OCI-LY1 (cell line): ENCODE data around the gene TRIP13.

Source experiments
- H2AFZ ChIP-seq: fragments of 200-600 bp; sonication (generic), shearing (Covaris generic); 2 replicates; pipeline ENCODE4 v1.6.0; 2014; ENCODE audit warnings: antibody characterized with exemption, mild to moderate bottlenecking, low read length
- H3F3A ChIP-seq: fragments of 200-600 bp; sonication (generic), shearing (Covaris generic); 2 replicates; pipeline ENCODE4 v1.6.0; 2014; ENCODE audit warnings: mild to moderate bottlenecking, antibody characterized with exemption, low read length, moderate library complexity; ENCODE audit not compliant: insufficient read depth
- H3K27ac ChIP-seq: fragments of 200-600 bp; sonication (generic); 2 replicates; pipeline ENCODE4 v1.5.1; 2014; ENCODE audit warnings: low read length, mixed run types, mild to moderate bottlenecking, low read depth; ENCODE audit not compliant: poor library complexity, severe bottlenecking
- H3K27me3 ChIP-seq: fragments of 200-600 bp; sonication (generic); 2 replicates; pipeline ENCODE4 v1.6.0; 2014; ENCODE audit warnings: antibody characterized with exemption, mild to moderate bottlenecking, low read length, moderate library complexity; ENCODE audit not compliant: insufficient read depth
- H3K36me3 ChIP-seq: fragments of 200-600 bp; sonication (generic); 2 replicates; pipeline ENCODE4 v1.6.1; 2014; ENCODE audit warnings: mild to moderate bottlenecking, antibody characterized with exemption, low read length, moderate library complexity, mixed read lengths; ENCODE audit not compliant: insufficient read depth
- H3K4me1 ChIP-seq: fragments of 200-600 bp; sonication (generic); 2 replicates; pipeline ENCODE4 v1.5.1; 2014; ENCODE audit warnings: mild to moderate bottlenecking, low read length, moderate library complexity; ENCODE audit not compliant: insufficient read depth, severe bottlenecking
- H3K4me2 ChIP-seq: fragments of 200-600 bp; sonication (generic), shearing (Covaris generic); 2 replicates; pipeline ENCODE4 v1.6.1; 2014; ENCODE audit warnings: low read length
- H3K4me3 ChIP-seq: fragments of 200-600 bp; sonication (generic); 2 replicates; pipeline ENCODE4 v1.5.1; 2014; ENCODE audit warnings: low read length, low read depth, mild to moderate bottlenecking, mixed read lengths; ENCODE audit not compliant: poor library complexity, severe bottlenecking
- H3K79me2 ChIP-seq: fragments of 200-600 bp; shearing (Covaris generic); 2 replicates; pipeline ENCODE4 v1.6.1; 2016; ENCODE audit warnings: mixed run types, low read length, mixed read lengths; ENCODE audit not compliant: insufficient read depth
- H3K9ac ChIP-seq: fragments of 200-600 bp; sonication (generic), shearing (Covaris generic); 2 replicates; pipeline ENCODE4 v1.6.1; 2014; ENCODE audit warnings: mild to moderate bottlenecking, low read length, mixed read lengths
- H3K9me2 ChIP-seq: fragments of 200-600 bp; sonication (generic), shearing (Covaris generic); 2 replicates; pipeline ENCODE4 v1.6.1; 2014; ENCODE audit warnings: low read depth, mild to moderate bottlenecking, low read length, mixed read lengths
- H3K9me3 ChIP-seq: fragments of 200-600 bp; shearing (Covaris generic); 2 replicates; pipeline ENCODE4 v1.6.1; 2014; ENCODE audit warnings: low read length, mixed read lengths
- H4K20me1 ChIP-seq: fragments of 200-600 bp; sonication (generic), shearing (Covaris generic); 2 replicates; pipeline ENCODE4 v1.6.0; 2016; ENCODE audit warnings: mild to moderate bottlenecking, low read length; ENCODE audit not compliant: insufficient read depth
- EZH2 ChIP-seq: fragments of 200-600 bp; sonication (generic), shearing (Covaris generic); IDR thresholded peaks from 2 replicates; pipeline ENCODE4 v1.8.0; 2017; ENCODE audit warnings: borderline replicate concordance, mixed run types, mild to moderate bottlenecking, antibody characterized with exemption, low read length, moderate library complexity, mixed read lengths
- TF ChIP-seq, protein P1 (sequence below): fragments of 200-600 bp; sonication (generic), shearing (Covaris generic); IDR thresholded peaks from 2 replicates; pipeline ENCODE4 v1.5.1; 2017; ENCODE audit warnings: mild to moderate bottlenecking, antibody characterized with exemption, low read length, moderate library complexity, mixed read lengths

TRIP13 gene

DNA sequence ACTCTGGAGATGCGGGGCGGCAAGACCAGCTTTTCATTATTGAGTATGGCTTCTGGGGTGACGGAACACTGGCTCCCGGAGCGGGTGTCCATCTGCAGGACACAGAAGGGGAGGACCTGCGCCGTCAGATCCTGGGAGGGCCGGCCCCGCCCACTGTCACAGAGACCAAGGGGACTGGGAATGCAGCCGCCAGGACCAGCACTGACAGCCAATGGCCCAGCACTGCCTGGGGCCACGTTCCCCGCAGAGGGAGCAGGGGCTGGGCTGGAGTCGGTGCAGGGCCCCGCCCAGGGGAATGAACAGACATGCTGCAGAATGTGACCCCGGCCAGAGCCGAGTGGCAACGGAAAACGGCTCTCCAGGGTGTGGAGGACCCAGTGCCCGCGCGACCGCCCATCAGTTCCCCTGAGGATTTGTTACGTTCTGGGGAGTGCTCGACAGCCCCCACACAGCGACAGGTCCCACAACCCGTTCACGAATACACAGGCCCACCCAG, 42.1 kb upstream of the TRIP13 start, which contains the start of gene ZDHHC11:
TSS of gene ZDHHC11 (minus strand) at position 476 of the 496 bp plus-strand sequence. CDS start at position 92, 384 bp downstream.
- no peak within 1 kb of the TSS for H3K4me3 ChIP-seq
- H4K20me1 ChIP-seq = no peaks in the 10 kb centered on the region
- no peaks in the 10 kb centered on the region for H3F3A ChIP-seq
- no peak within 1 kb of the TSS for H3K9ac ChIP-seq
- no peak within 1 kb of the TSS for H3K27ac ChIP-seq
- H3K9me2 ChIP-seq = no peaks in the 10 kb centered on the region
- H3K79me2 ChIP-seq = no peaks in the 10 kb centered on the region
- no peaks in the 10 kb centered on the region for H3K36me3 ChIP-seq
- H2AFZ ChIP-seq = no peak within 1 kb of the TSS
- H3K9me3 ChIP-seq = no peaks in the 10 kb centered on the region
- H3K27me3 ChIP-seq = no peaks in the 10 kb centered on the region
- H3K4me1 ChIP-seq = no peaks in the 10 kb centered on the region
- TF ChIP-seq, protein P1, sequence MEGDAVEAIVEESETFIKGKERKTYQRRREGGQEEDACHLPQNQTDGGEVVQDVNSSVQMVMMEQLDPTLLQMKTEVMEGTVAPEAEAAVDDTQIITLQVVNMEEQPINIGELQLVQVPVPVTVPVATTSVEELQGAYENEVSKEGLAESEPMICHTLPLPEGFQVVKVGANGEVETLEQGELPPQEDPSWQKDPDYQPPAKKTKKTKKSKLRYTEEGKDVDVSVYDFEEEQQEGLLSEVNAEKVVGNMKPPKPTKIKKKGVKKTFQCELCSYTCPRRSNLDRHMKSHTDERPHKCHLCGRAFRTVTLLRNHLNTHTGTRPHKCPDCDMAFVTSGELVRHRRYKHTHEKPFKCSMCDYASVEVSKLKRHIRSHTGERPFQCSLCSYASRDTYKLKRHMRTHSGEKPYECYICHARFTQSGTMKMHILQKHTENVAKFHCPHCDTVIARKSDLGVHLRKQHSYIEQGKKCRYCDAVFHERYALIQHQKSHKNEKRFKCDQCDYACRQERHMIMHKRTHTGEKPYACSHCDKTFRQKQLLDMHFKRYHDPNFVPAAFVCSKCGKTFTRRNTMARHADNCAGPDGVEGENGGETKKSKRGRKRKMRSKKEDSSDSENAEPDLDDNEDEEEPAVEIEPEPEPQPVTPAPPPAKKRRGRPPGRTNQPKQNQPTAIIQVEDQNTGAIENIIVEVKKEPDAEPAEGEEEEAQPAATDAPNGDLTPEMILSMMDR = no peak
- no peak for TF ChIP-seq EZH2
- no peak within 1 kb of the TSS for H3K4me2 ChIP-seq

DNA sequence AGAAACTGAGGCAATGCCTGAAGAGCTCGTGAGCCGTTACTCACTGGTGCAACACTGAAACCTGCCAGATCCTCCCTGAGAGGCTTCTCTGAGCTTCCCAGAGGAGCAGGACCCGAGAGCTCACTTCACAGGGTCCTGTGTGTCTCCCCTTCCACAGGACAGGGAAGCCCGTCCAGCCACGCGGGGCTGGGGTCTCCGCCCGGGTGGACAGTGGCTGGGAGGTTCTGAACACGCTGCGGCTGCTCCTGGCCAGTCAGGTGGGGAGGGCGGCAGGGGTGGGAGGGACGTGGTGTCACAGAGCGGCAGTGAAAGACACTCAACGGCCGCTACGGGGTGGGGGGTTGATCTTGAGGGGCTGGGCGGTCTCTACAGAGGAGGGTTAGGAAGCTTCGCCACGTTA, 41.6 kb upstream of the TRIP13 start:
- Histone ChIP-seq H3K9me3 (no peaks in the 10 kb centered on the region), H3K4me1 (no peaks in the 10 kb centered on the region), H3K4me2 (no peak overlapping the region), H3K9me2 (no peaks in the 10 kb centered on the region), H3K27me3 (no peaks in the 10 kb centered on the region), H3K27ac (no peak overlapping the region), H3K9ac (no peak overlapping the region), H3K36me3 (no peaks in the 10 kb centered on the region), H3K4me3 (no peak overlapping the region), H4K20me1 (no peaks in the 10 kb centered on the region), H2AFZ (no peak overlapping the region), H3K79me2 (no peaks in the 10 kb centered on the region), H3F3A (no peaks in the 10 kb centered on the region)
- TF ChIP-seq, protein P1 = no peak
- TF ChIP-seq EZH2 = no peak

DNA sequence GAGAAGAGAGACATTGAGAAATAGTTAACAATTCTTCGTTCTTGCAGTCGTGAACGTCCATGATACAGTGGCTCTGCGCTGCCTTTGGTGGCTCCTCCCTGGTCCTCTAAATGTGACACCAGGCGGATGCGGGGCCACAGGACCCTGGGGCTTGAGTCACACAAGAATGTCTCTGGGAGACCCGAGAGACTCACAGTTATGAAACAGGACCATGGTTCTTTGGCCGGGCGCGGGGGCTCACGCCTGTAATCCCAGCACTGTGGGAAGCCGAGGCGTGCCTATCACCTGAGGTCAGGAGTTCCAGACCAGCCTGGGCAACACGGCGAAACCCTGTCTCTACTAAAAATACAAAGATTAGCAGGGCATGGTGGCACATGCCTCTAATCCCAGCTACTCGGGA, 41.1 kb upstream of the TRIP13 start:
- Histone ChIP-seq H3K9ac (no peak overlapping the region), H3K36me3 (no peaks in the 10 kb centered on the region), H3K79me2 (no peaks in the 10 kb centered on the region), H3F3A (no peaks in the 10 kb centered on the region), H3K4me3 (no peak overlapping the region), H4K20me1 (no peaks in the 10 kb centered on the region), H3K9me2 (no peaks in the 10 kb centered on the region), H2AFZ (no peak overlapping the region), H3K4me1 (no peaks in the 10 kb centered on the region), H3K9me3 (no peaks in the 10 kb centered on the region), H3K4me2 (no peak overlapping the region), H3K27me3 (no peaks in the 10 kb centered on the region), H3K27ac (no peak overlapping the region)
- TF ChIP-seq, protein P1 = no peak
- TF ChIP-seq EZH2 = no peak
